ENCODE data around the gene SETBP1. TPM values are rescaled to one million over a fixed set of nuclear protein-coding genes. Genes with fewer than 3 reads are reported as not detected.

The SETBP1 gene
- total RNA-seq, 1 experiment from 2014 or later, result 9.6 TPM

- peaks cover 8% of the 10 kb centered on the region for H3K9me3 Mint-ChIP-seq
- TF ChIP-seq MXD4 (CRISPR knock-in tag; IDR thresholded peaks at IDR 0.05; ENCODE audit: borderline replicate concordance), result no peak
- no peak for TF ChIP-seq SMAD3 (CRISPR knock-in tag; IDR thresholded peaks at IDR 0.05; ENCODE audit: borderline replicate concordance)
- no peak for TF ChIP-seq GTF2I (CRISPR knock-in tag; conservative IDR thresholded peaks at IDR 0.05)
- no peak for TF ChIP-seq TCF7 (CRISPR knock-in tag; IDR thresholded peaks at IDR 0.05; ENCODE audit: low read depth)
- no peak for TF ChIP-seq PRDM15 (CRISPR knock-in tag; IDR thresholded peaks at IDR 0.05)
- TF ChIP-seq SOX15 (CRISPR knock-in tag; IDR thresholded peaks at IDR 0.05), result no peak
- no peak for TF ChIP-seq MLX (CRISPR knock-in tag; IDR thresholded peaks at IDR 0.05)
- no peak for TF ChIP-seq ATF6 (CRISPR knock-in tag; IDR thresholded peaks at IDR 0.05)
- TF ChIP-seq NR2C2 (CRISPR knock-in tag; IDR thresholded peaks at IDR 0.05), result no peak
- TF ChIP-seq FOXK1 (CRISPR knock-in tag; IDR thresholded peaks at IDR 0.05), result no peak
- TF ChIP-seq USF2 (CRISPR knock-in tag; IDR thresholded peaks at IDR 0.05), result no peak
- TF ChIP-seq MAX (CRISPR knock-in tag; IDR thresholded peaks at IDR 0.05), result no peak
- TF ChIP-seq ZNF263 (CRISPR knock-in tag; IDR thresholded peaks at IDR 0.05; ENCODE audit: low read depth), result no peak
- TF ChIP-seq KAT7 (CRISPR knock-in tag; IDR thresholded peaks at IDR 0.05; ENCODE audit: borderline replicate concordance), result no peak
- TF ChIP-seq FOXJ3 (CRISPR knock-in tag; IDR thresholded peaks at IDR 0.05; ENCODE audit: borderline replicate concordance), result no peak
- no peak for TF ChIP-seq IRF2 (CRISPR knock-in tag; IDR thresholded peaks at IDR 0.05; ENCODE audit: borderline replicate concordance, low read depth)
- TF ChIP-seq JUN (CRISPR knock-in tag; IDR thresholded peaks at IDR 0.05), result no peak
- TF ChIP-seq MYBL2 (CRISPR knock-in tag; IDR thresholded peaks at IDR 0.05), result no peak
- H3K27ac Mint-ChIP-seq, result no peak overlapping the region
- ATAC-seq (no peak), DNase-seq (ENCODE audit: low spot score) (no peak)
- ChIA-PET CTCF (no interaction called here), POLR2A (no interaction called here)
- H3K27me3 Mint-ChIP-seq (ENCODE audit: low read depth), result no peaks in the 10 kb centered on the region
- no peaks in the 10 kb centered on the region for H3K36me3 Mint-ChIP-seq
- H3K4me1 Mint-ChIP-seq, result peaks cover 27% of the 10 kb centered on the region
- H3K4me3 Mint-ChIP-seq, result no peak overlapping the region
Measured at GRCh38 chr18:44848644-44849335, 168.1 kb downstream of the SETBP1 start.

GRCh38 chr18:44849361-44849760, 168.7 kb downstream of the SETBP1 start:
- DNase-seq (ENCODE audit: low spot score) (no peak), ATAC-seq (no peak)
- Mint-ChIP-seq H3K4me3 (no peak overlapping the region), H3K9me3 (peaks cover 7% of the 10 kb centered on the region), H3K27ac (no peak overlapping the region), H3K36me3 (no peaks in the 10 kb centered on the region), H3K4me1 (peaks cover 27% of the 10 kb centered on the region), H3K27me3 (ENCODE audit: low read depth) (no peaks in the 10 kb centered on the region)
- POLR2A ChIA-PET, result no interaction called here
- CTCF ChIA-PET, result no interaction called here
- TF ChIP-seq TCF7 (CRISPR knock-in tag; IDR thresholded peaks at IDR 0.05; ENCODE audit: low read depth) (no peak), CBFB (CRISPR knock-in tag; IDR thresholded peaks at IDR 0.05; ENCODE audit: low read depth) (no peak), FOXJ3 (CRISPR knock-in tag; IDR thresholded peaks at IDR 0.05; ENCODE audit: borderline replicate concordance) (no peak), ZNF512 (CRISPR knock-in tag; IDR thresholded peaks at IDR 0.05; ENCODE audit: borderline replicate concordance) (no peak), NFYB (CRISPR knock-in tag; conservative IDR thresholded peaks at IDR 0.05; ENCODE audit: low read depth) (no peak), ARID4B (CRISPR knock-in tag; IDR thresholded peaks at IDR 0.05; ENCODE audit: borderline replicate concordance) (no peak)
